ENCODE data around the gene TNFRSF12A.

The TNFRSF12A gene

GRCh38 chr16:2991566-2992261, 28.5 kb upstream of the TNFRSF12A start:
- TF ChIP-seq, protein P1, sequence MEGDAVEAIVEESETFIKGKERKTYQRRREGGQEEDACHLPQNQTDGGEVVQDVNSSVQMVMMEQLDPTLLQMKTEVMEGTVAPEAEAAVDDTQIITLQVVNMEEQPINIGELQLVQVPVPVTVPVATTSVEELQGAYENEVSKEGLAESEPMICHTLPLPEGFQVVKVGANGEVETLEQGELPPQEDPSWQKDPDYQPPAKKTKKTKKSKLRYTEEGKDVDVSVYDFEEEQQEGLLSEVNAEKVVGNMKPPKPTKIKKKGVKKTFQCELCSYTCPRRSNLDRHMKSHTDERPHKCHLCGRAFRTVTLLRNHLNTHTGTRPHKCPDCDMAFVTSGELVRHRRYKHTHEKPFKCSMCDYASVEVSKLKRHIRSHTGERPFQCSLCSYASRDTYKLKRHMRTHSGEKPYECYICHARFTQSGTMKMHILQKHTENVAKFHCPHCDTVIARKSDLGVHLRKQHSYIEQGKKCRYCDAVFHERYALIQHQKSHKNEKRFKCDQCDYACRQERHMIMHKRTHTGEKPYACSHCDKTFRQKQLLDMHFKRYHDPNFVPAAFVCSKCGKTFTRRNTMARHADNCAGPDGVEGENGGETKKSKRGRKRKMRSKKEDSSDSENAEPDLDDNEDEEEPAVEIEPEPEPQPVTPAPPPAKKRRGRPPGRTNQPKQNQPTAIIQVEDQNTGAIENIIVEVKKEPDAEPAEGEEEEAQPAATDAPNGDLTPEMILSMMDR (IDR thresholded peaks at IDR 0.05; ENCODE audit: low read depth, low read length) = no peak
- in situ Hi-C loops (cut with HindIII; ENCODE audit: low sequenced_read_pairs) = no loop called here
- no peak for DNase-seq (ENCODE audit: low read depth, low spot score)
- no peak overlapping the region for H3K4me3 ChIP-seq (ENCODE audit: low read depth, low read length)

DNA sequence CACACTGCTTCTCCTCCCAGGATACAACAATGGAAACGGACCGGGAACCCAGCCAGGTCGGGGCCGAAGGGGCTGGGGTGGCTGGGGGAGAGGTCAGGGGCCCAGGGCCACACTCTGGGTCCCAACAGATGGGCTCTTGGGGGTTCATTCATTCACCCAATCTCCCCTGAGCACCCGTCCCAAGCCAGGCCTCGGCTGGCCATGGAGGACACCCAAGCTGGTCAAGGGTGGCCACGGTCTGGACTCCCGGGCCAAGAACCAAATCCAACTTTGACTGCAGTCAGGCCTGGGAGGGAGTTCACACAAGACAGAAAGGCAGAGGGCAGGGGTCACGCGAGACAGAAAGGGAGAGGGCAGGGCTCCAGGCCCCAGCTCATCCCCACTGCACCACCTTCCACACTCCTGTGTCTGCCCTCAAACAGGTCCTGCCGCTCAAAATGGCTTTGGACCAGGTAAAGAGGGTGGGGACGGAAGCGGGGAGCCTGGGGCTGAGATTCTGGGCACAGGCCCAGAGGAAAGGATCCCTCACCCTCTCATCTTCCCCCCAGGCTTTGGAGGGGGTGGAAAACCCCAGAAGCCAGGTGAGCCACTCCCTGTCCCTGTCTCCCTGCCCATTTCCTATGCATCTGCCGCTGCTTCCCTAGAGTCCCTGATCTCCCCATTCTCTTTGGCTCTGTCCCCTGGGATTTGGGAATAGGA, 27.6 kb upstream of the TNFRSF12A start:
- in situ Hi-C loops (cut with HindIII; ENCODE audit: low sequenced_read_pairs) = no loop called here
- no peak overlapping the region for H3K4me3 ChIP-seq (ENCODE audit: low read depth, low read length)
- TF ChIP-seq, protein P1 (IDR thresholded peaks at IDR 0.05; ENCODE audit: low read depth, low read length) = no peak
- no peak for DNase-seq (ENCODE audit: low read depth, low spot score)

- in situ Hi-C loops (cut with HindIII; ENCODE audit: low sequenced_read_pairs) = no loop called here
- no peak overlapping the region for H3K4me3 ChIP-seq (ENCODE audit: low read depth, low read length)
- DNase-seq (ENCODE audit: low read depth, low spot score) = no peak
- TF ChIP-seq, protein P1 (IDR thresholded peaks at IDR 0.05; ENCODE audit: low read depth, low read length) = no peak
Observed at GRCh38 chr16:2996298-2996697, 23.9 kb upstream of the TNFRSF12A start.

DNA sequence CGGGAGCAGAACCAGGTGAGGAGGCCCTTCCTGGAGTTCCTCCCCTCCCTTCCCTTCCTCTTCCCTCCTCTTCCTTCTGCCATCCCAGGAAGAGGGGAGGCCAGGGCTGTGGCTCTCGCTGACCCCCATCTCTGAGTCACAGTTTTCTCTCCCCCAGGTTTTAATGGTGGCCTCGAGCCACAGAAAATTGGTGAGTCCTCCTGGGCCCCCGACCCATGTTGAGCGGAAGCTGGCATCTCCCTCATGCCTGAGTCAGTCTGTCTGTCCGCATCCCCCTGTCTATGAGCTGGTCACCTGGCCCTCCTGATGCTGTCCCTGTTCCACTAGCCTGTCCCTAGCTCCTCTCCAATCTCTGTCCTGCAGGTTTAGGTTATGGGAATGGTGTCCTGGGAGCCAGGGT, 20.2 kb upstream of the TNFRSF12A start:
- DNase-seq (ENCODE audit: low read depth, low spot score) = no peak
- TF ChIP-seq, protein P1 (IDR thresholded peaks at IDR 0.05; ENCODE audit: low read depth, low read length) = no peak
- in situ Hi-C loops (cut with HindIII; ENCODE audit: low sequenced_read_pairs) = no loop called here
- H3K4me3 ChIP-seq (ENCODE audit: low read depth, low read length) = no peak overlapping the region

DNA sequence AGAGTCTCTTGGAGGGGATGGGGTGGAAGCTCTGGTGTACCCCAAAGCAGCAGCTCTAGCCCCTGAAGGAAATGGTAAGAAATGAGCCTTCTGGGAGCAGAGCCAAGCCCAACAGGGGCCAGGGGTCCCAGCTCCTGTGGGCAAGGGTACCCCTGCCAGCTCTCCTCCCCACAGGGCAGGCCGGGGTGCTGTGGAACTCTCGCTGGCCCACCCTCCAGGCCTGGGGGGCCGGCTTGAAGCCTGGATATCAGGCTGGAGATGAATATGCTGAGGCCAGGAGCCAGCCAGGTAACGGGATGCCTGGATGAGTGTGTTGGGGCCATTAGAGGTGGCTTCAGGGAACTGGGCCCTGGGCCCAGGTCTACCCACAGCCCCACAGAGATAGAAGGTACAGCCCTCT, 19.6 kb upstream of the TNFRSF12A start:
- TF ChIP-seq, protein P1 (IDR thresholded peaks at IDR 0.05; ENCODE audit: low read depth, low read length) = no peak
- in situ Hi-C loops (cut with HindIII; ENCODE audit: low sequenced_read_pairs) = no loop called here
- no peak for DNase-seq (ENCODE audit: low read depth, low spot score)

DNA sequence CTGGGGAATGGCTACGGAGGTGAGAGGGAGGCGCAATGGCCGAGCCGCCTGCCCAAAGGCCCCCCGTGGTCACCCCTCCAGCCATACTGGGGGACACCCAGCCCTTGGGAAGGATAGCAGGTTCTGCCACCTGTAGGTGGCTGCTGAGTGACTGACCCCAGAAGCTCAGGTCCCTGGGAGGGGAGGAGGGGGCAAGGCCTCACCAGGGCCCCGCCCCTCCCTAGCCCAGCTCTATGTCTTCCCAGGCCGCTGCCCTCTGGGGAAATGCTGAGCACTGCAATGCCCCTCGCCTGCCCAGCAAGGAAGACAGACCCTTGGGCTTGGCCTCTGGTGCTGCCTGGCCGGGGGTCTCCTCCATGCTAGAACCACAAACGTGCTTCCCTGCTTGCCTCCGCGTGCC, 18.9 kb upstream of the TNFRSF12A start:
- no peak overlapping the region for H3K4me3 ChIP-seq (ENCODE audit: low read depth, low read length)
- DNase-seq (ENCODE audit: low read depth, low spot score) = no peak
- in situ Hi-C loops (cut with HindIII; ENCODE audit: low sequenced_read_pairs) = no loop called here
- TF ChIP-seq, protein P1 (IDR thresholded peaks at IDR 0.05; ENCODE audit: low read depth, low read length) = no peak

More for the DNA sequence above, 19.6 kb upstream of the TNFRSF12A start:
- no peak overlapping the region for H3K4me3 ChIP-seq (ENCODE audit: low read depth, low read length)
